ENCODE measurements around the gene TLK2.
"Not testable (repeated sequence)": the region's sequence is repeated elsewhere in the genome, so short reads cannot be mapped to it uniquely, and the experiment has no call there.

TLK2 gene

DNA sequence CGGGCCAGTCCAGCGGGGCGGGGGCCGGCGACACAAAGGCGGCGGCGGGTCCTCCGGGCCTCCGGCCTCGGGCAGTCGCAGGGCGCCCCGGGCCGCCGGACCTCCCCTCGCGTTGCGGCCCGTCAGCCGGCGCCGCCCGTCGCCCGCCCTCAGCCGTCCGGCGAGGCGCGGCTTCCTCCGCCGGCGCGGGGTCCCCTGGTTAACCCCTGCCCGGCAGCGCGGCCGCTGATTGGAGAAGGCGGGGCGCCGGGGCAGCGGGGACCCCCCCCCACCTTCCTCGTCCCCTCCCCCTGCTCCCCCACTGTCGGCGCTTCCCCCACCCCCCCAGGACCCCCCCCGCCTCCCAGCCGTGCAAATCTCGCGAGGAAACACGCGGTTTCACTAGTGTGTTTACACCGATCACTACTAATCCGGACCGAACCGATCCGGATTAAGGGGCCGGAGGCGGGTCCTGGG is at the start of gene TLK2:
Gene TLK2 (plus strand): TSS at position 402 of the 456 bp plus-strand sequence. CDS start 2,301 bp downstream, outside the sequence.
- H3K36me3 Mint-ChIP-seq = peaks cover 6 to 13% of the 10 kb centered on the region in 2 donors
- H3K4me1 Mint-ChIP-seq = peaks cover 13 to 34% of the 10 kb centered on the region in 2 donors
- peak within 1 kb of the TSS; percentile 84 to 86 for H3K4me3 Mint-ChIP-seq
- H3K27me3 Mint-ChIP-seq = no peaks in the 10 kb centered on the region
- DNase-seq = peak; percentile 77
- ATAC-seq (replicated peaks) = peak; percentile 85 to 86
- no peaks in the 10 kb centered on the region for H3K9me3 Mint-ChIP-seq
- H3K27ac Mint-ChIP-seq = peak within 1 kb of the TSS; percentile 94

DNA sequence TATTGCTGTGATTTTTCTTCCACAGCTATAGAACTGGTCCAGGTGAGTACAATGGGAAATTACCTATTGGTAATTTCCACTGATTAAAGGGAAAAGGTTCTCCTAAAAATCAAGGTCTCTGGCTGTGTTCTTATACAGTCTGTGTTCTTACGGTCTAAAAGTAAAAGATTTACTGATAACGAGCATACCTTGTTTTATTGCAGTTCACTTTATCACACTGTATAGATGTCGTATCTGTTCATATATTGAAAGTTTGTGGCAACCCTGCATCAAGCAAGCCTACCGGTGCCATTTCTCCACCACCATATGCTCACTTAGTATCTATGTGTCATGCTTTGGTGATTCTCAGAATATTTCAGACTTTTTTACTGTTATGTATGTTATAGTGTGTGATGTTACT is 43.4 kb upstream of the TLK2 start:
- not testable (repeated sequence) for H3K4me3 Mint-ChIP-seq; H3K27ac Mint-ChIP-seq; H3K4me1 Mint-ChIP-seq; DNase-seq; H3K9me3 Mint-ChIP-seq; H3K27me3 Mint-ChIP-seq; ATAC-seq (replicated peaks)
- peaks cover 35 to 36% of the 10 kb centered on the region in 2 donors for H3K36me3 Mint-ChIP-seq

DNA sequence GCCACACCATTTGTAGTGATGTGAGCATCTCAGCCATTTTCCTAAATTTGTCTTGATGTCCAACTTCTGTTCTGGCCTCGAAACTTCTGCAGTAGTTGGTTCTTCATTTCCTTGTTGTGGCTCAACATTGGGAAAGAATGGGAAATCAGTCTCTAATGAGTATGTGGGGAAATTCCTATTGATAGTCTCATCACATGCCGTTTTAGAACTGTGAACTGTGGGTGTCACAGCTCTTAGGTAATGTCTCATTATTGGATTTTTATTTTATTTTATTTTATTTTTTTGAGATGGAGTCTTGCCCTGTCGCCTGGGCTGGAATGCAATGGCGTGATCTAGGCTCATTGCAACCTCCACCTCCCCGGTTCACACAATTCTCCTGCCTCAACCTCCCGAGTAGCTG is 37.4 kb upstream of the TLK2 start:
- not testable (repeated sequence) for H3K27me3 Mint-ChIP-seq; H3K4me3 Mint-ChIP-seq; H3K27ac Mint-ChIP-seq; H3K9me3 Mint-ChIP-seq; H3K4me1 Mint-ChIP-seq; ATAC-seq (replicated peaks); DNase-seq
- H3K36me3 Mint-ChIP-seq = peaks cover 24 to 31% of the 10 kb centered on the region in 2 donors

GRCh38 chr17:62444063-62444462 is 34.6 kb upstream of the TLK2 start:
- no peaks in the 10 kb centered on the region for H3K9me3 Mint-ChIP-seq
- no peak overlapping the region for H3K27ac Mint-ChIP-seq
- DNase-seq (no peak), ATAC-seq (replicated peaks) (no peak)
- no peaks in the 10 kb centered on the region for H3K4me1 Mint-ChIP-seq
- H3K4me3 Mint-ChIP-seq = no peak overlapping the region
- H3K27me3 Mint-ChIP-seq = no peaks in the 10 kb centered on the region
- H3K36me3 Mint-ChIP-seq = peaks cover 32 to 36% of the 10 kb centered on the region in 2 donors

DNA sequence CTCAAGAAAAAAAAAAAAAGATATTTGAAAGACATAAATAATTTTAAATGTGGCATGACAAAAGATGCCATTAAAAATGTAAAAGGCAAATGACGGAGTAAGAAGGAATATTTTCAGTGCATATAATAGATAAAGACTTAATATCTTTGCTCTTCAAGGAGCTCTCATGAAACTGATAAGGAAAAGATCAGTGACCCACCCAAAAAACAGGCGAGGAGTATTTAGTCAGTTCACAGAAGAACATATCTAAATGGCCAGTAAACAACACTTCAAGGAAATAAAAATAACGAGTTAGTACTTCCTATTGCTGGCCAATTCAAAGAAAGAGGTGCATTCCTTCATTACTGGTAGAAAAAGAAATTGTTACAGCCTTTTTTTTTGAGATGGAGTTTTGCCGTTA is 32.8 kb upstream of the TLK2 start:
- not testable (repeated sequence) for H3K27me3 Mint-ChIP-seq, H3K9me3 Mint-ChIP-seq

DNA sequence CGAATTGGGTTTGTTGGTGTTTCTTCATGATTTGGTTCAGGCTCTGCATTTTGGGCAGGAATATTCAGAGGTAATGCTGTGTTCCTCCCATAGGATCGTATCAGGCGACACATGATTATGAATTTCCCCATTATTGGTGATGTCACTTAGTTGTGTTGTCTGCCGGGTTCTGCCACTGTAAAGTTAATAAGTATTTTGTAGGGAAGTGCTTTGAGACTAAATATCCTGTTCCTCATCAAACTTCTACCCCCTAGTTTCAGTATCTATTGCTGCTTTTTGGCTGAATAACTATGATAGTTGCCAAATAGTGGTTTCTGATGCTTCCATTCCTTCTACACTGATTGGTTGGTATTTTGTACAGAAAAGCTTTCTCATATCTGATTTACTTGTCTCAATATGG is 26.4 kb upstream of the TLK2 start:
- H3K4me3 Mint-ChIP-seq, H3K9me3 Mint-ChIP-seq, DNase-seq, H3K27ac Mint-ChIP-seq, H3K27me3 Mint-ChIP-seq: not testable (repeated sequence)
- Mint-ChIP-seq H3K36me3 (peaks cover 13 to 18% of the 10 kb centered on the region in 2 donors), H3K4me1 (peaks cover 14 to 25% of the 10 kb centered on the region in 2 donors)
- peak; percentile 58 to 79 for ATAC-seq (replicated peaks)

More for the DNA sequence above, 32.8 kb upstream of the TLK2 start:
- not testable (repeated sequence) for ATAC-seq (replicated peaks); H3K27ac Mint-ChIP-seq; H3K4me3 Mint-ChIP-seq; H3K4me1 Mint-ChIP-seq; DNase-seq
- H3K36me3 Mint-ChIP-seq = peaks cover 23 to 33% of the 10 kb centered on the region in 2 donors

GRCh38 chr17:62453041-62453440 is 25.6 kb upstream of the TLK2 start:
- not testable (repeated sequence) for DNase-seq; H3K27me3 Mint-ChIP-seq; H3K9me3 Mint-ChIP-seq; ATAC-seq (replicated peaks); H3K4me3 Mint-ChIP-seq; H3K27ac Mint-ChIP-seq
- Mint-ChIP-seq H3K36me3 (peaks cover 6 to 10% of the 10 kb centered on the region in 2 donors), H3K4me1 (peaks cover 14 to 25% of the 10 kb centered on the region in 2 donors)

- not testable (repeated sequence) for DNase-seq, H3K36me3 Mint-ChIP-seq, H3K27me3 Mint-ChIP-seq, H3K9me3 Mint-ChIP-seq
- ATAC-seq (replicated peaks) = peak; percentile 13 to 14
- peak overlapping the region; percentile 87 for H3K27ac Mint-ChIP-seq
- peak overlapping the region; percentile 36 to 45 for H3K4me3 Mint-ChIP-seq
- H3K4me1 Mint-ChIP-seq = peaks cover 14 to 25% of the 10 kb centered on the region in 2 donors
Measured at GRCh38 chr17:62453656-62454055, 25.0 kb upstream of the TLK2 start.

- H3K9me3 Mint-ChIP-seq, H3K36me3 Mint-ChIP-seq, DNase-seq, H3K27me3 Mint-ChIP-seq: not testable (repeated sequence)
- Mint-ChIP-seq H3K27ac (peak overlapping the region; percentile 87), H3K4me1 (peaks cover 14 to 25% of the 10 kb centered on the region in 2 donors), H3K4me3 (peak overlapping the region in 1 of 2 donors; percentile 28)
- peak; percentile 38 to 54 for ATAC-seq (replicated peaks)
Measured at GRCh38 chr17:62454111-62454510, 24.5 kb upstream of the TLK2 start.

DNA sequence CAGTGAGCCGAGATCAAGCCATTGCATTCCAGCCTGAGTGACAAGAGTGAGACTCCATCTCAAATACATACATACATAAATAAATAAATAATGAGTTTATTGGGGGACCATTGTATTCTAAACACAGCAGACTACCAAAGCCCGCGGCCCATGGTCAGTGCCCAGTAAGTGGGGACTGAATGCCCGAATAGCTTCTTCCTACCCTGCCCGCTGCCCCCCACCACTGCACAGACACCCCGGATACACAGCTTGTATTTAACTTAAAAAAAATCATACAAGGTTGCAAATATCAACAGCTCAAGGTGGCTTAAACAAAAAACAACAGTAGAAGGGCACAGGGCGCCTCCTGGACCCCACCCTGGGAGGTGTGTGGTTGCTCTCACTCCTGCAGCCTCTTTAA is 22.6 kb upstream of the TLK2 start:
- H3K4me1 Mint-ChIP-seq = peaks cover 16 to 25% of the 10 kb centered on the region in 2 donors
- H3K9me3 Mint-ChIP-seq = no peaks in the 10 kb centered on the region
- no peak overlapping the region for H3K27ac Mint-ChIP-seq
- no peak overlapping the region for H3K4me3 Mint-ChIP-seq
- no peaks in the 10 kb centered on the region for H3K27me3 Mint-ChIP-seq
- DNase-seq (no peak), ATAC-seq (replicated peaks) (no peak)
- peaks cover 4 to 6% of the 10 kb centered on the region in 2 donors for H3K36me3 Mint-ChIP-seq

DNA sequence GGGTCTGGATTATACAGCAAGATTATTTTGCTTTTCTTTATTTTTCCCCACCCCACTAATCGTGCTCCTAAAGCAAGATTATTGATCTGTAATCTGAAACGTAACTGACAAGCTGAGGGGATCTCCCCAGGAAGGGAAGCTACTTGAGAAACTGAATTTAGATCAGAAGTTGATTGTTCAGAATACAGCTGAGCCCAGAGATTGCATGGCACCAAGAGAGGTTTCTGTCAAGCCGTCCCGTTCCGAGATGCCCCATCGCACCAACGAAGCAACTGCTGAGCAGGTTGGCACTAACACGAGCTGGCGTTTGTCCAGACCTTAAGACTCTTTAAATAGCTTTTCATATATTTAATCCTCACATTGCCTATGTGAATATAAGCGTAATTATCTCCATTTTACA is 20.1 kb upstream of the TLK2 start:
- peak overlapping the region; percentile 29 to 59 for H3K4me3 Mint-ChIP-seq
- H3K4me1 Mint-ChIP-seq = peaks cover 13 to 14% of the 10 kb centered on the region in 2 donors
- peak in 1 of 2 donors; percentile 37 for ATAC-seq (replicated peaks)
- not testable (repeated sequence) for H3K9me3 Mint-ChIP-seq, DNase-seq, H3K36me3 Mint-ChIP-seq, H3K27me3 Mint-ChIP-seq
- H3K27ac Mint-ChIP-seq = peak overlapping the region; percentile 37

GRCh38 chr17:62464422-62464821 is 14.2 kb upstream of the TLK2 start:
- H3K36me3 Mint-ChIP-seq; H3K4me3 Mint-ChIP-seq; H3K27me3 Mint-ChIP-seq; ATAC-seq (replicated peaks); H3K9me3 Mint-ChIP-seq; H3K4me1 Mint-ChIP-seq; H3K27ac Mint-ChIP-seq; DNase-seq: not testable (repeated sequence)

GRCh38 chr17:62465271-62465670 is 13.4 kb upstream of the TLK2 start:
- peak overlapping the region; percentile 47 for H3K27ac Mint-ChIP-seq
- not testable (repeated sequence) for H3K36me3 Mint-ChIP-seq; H3K4me3 Mint-ChIP-seq; H3K4me1 Mint-ChIP-seq; H3K27me3 Mint-ChIP-seq; ATAC-seq (replicated peaks); DNase-seq; H3K9me3 Mint-ChIP-seq

DNA sequence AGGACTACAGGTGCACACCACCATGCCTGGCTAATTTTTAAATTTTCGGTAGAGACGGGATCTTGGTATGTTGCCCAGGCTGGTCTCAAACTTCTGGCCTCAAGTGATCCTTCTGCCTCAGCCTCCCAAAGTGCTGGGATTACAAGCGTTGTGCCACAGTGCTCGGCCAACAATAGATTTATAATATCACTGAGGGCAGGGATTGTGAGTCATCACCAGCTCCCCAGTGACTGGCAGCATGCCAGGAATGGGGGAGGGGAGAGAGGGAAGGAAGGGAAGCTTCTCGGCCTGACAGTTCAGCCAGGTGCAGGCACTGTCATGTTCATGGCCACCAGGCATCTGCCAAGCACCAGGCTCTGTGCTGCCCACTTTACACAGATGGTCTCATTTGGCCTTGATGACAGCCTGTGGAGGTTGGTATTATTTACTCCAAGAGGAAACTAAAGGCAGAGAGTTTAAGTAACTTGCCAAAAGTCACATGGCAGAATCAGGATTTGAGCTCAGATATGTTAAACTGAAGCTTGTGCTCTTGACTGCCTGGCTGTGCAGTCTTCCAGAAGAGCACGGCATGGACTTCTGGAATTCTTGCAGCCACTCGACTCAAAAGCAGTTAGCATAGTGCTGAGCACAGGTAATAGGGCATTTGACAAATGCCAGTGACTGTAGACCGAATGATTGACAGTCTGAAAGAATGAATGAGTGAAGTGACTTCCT is 7.8 kb upstream of the TLK2 start:
- not testable (repeated sequence) for H3K4me3 Mint-ChIP-seq, H3K36me3 Mint-ChIP-seq, H3K9me3 Mint-ChIP-seq, H3K27ac Mint-ChIP-seq, H3K4me1 Mint-ChIP-seq, H3K27me3 Mint-ChIP-seq
- peak; percentile 47 for DNase-seq
- peak; percentile 65 to 71 for ATAC-seq (replicated peaks)

GRCh38 chr17:62471380-62471880 is 7.2 kb upstream of the TLK2 start:
- not testable (repeated sequence) for H3K4me1 Mint-ChIP-seq, H3K27ac Mint-ChIP-seq, H3K27me3 Mint-ChIP-seq, H3K4me3 Mint-ChIP-seq, DNase-seq, H3K9me3 Mint-ChIP-seq, H3K36me3 Mint-ChIP-seq
- peak in 1 of 2 donors; percentile 4 for ATAC-seq (replicated peaks)
